ENCODE measurements around the gene ACTR3. TPM values are rescaled to one million over a fixed set of nuclear protein-coding genes. Genes with fewer than 3 reads are reported as not detected.

ACTR3 gene
- total and polyA plus RNA-seq, 4 donors = 35.5 to 260 (median 184) TPM

GRCh38 chr2:113966171-113966570 lies 76.3 kb downstream of the ACTR3 start:
- Histone ChIP-seq H3K36me3 (ENCODE audit: control insufficient read depth in 4 of 4, insufficient read depth in 4 of 4, low read length in 4 of 4) (no peaks in the 10 kb centered on the region), H3K27me3 (ENCODE audit: control insufficient read depth in 3 of 3, insufficient read depth in 3 of 3, low read length in 2 of 3) (no peaks in the 10 kb centered on the region), H3K27ac (ENCODE audit: low read depth in 1 of 2, low read length in 1 of 2) (no peak overlapping the region), H3K4me1 (ENCODE audit: control insufficient read depth in 5 of 5, insufficient read depth in 5 of 5, low read length in 5 of 5) (peaks cover 0 to 7% (median 2%) of the 10 kb centered on the region in 5 donors), H3K4me3 (no peak overlapping the region), H3K9ac (ENCODE audit: insufficient read depth in 1 of 2, low read length in 2 of 2) (no peak overlapping the region), H3K9me3 (ENCODE audit: control insufficient read depth in 4 of 4, insufficient read depth in 3 of 4, low read length in 3 of 4) (no peaks in the 10 kb centered on the region)
- DNase-seq (no peak), ATAC-seq (ENCODE audit: insufficient read depth, low FRiP score) (no peak)
- WGBS, 2 donors = 70 to 74% methylated on average over 5 of the region's 5 CpGs
- no peak for TF ChIP-seq CTCF (IDR thresholded peaks at IDR 0.05; ENCODE audit: control extremely low read depth, extremely low read depth)

GRCh38 chr2:113966832-113967231 lies 76.9 kb downstream of the ACTR3 start:
- WGBS, 2 donors = 14 to 16% methylated on average over 5 of the region's 5 CpGs
- H3K27me3 ChIP-seq (ENCODE audit: control insufficient read depth in 3 of 3, insufficient read depth in 3 of 3, low read length in 2 of 3) = no peaks in the 10 kb centered on the region
- H3K9me3 ChIP-seq (ENCODE audit: control insufficient read depth in 4 of 4, insufficient read depth in 3 of 4, low read length in 3 of 4) = no peaks in the 10 kb centered on the region
- H3K9ac ChIP-seq (ENCODE audit: insufficient read depth in 1 of 2, low read length in 2 of 2) = no peak overlapping the region
- H3K27ac ChIP-seq (ENCODE audit: low read depth in 1 of 2, low read length in 1 of 2) = no peak overlapping the region
- H3K36me3 ChIP-seq (ENCODE audit: control insufficient read depth in 4 of 4, insufficient read depth in 4 of 4, low read length in 4 of 4) = no peaks in the 10 kb centered on the region
- TF ChIP-seq CTCF (IDR thresholded peaks at IDR 0.05; ENCODE audit: control extremely low read depth, extremely low read depth) = no peak
- peaks cover 2 to 7% (median 2%) of the 10 kb centered on the region in 5 donors for H3K4me1 ChIP-seq (ENCODE audit: control insufficient read depth in 5 of 5, insufficient read depth in 5 of 5, low read length in 5 of 5)
- peak; percentile 79 for ATAC-seq (ENCODE audit: insufficient read depth, low FRiP score)
- DNase-seq = no peak
- H3K4me3 ChIP-seq = no peak overlapping the region

- H3K27ac ChIP-seq (ENCODE audit: low read depth in 1 of 2, low read length in 1 of 2) = no peak overlapping the region
- no peak for TF ChIP-seq CTCF (IDR thresholded peaks at IDR 0.05; ENCODE audit: control extremely low read depth, extremely low read depth)
- no peaks in the 10 kb centered on the region for H3K27me3 ChIP-seq (ENCODE audit: control insufficient read depth in 3 of 3, insufficient read depth in 3 of 3, low read length in 2 of 3)
- H3K36me3 ChIP-seq (ENCODE audit: control insufficient read depth in 4 of 4, insufficient read depth in 4 of 4, low read length in 4 of 4) = no peaks in the 10 kb centered on the region
- ATAC-seq (ENCODE audit: insufficient read depth, low FRiP score) (no peak), DNase-seq (no peak)
- no peak overlapping the region for H3K9ac ChIP-seq (ENCODE audit: insufficient read depth in 1 of 2, low read length in 2 of 2)
- WGBS, 2 donors = 96 to 97% methylated on average over 1 of the region's 1 CpG
- H3K4me1 ChIP-seq (ENCODE audit: control insufficient read depth in 5 of 5, insufficient read depth in 5 of 5, low read length in 5 of 5) = peaks cover 2 to 7% (median 2%) of the 10 kb centered on the region in 5 donors
- H3K9me3 ChIP-seq (ENCODE audit: control insufficient read depth in 4 of 4, insufficient read depth in 3 of 4, low read length in 3 of 4) = no peaks in the 10 kb centered on the region
- no peak overlapping the region for H3K4me3 ChIP-seq
Observed at GRCh38 chr2:113967272-113967671, 77.4 kb downstream of the ACTR3 start.

GRCh38 chr2:113972766-113973165 lies 82.9 kb downstream of the ACTR3 start:
- peaks cover 0 to 5% (median 0%) of the 10 kb centered on the region in 4 donors for H3K36me3 ChIP-seq (ENCODE audit: control insufficient read depth in 4 of 4, insufficient read depth in 4 of 4, low read length in 4 of 4)
- no peak for TF ChIP-seq CTCF (IDR thresholded peaks at IDR 0.05; ENCODE audit: control extremely low read depth, extremely low read depth)
- H3K9ac ChIP-seq (ENCODE audit: insufficient read depth in 1 of 2, low read length in 2 of 2) = no peak overlapping the region
- no peaks in the 10 kb centered on the region for H3K9me3 ChIP-seq (ENCODE audit: control insufficient read depth in 4 of 4, insufficient read depth in 3 of 4, low read length in 3 of 4)
- no peaks in the 10 kb centered on the region for H3K27me3 ChIP-seq (ENCODE audit: control insufficient read depth in 3 of 3, insufficient read depth in 3 of 3, low read length in 2 of 3)
- WGBS, 2 donors = 79 to 94% methylated on average over 3 of the region's 3 CpGs
- H3K4me3 ChIP-seq = no peak overlapping the region
- no peak for DNase-seq
- no peak overlapping the region for H3K27ac ChIP-seq (ENCODE audit: low read depth in 1 of 2, low read length in 1 of 2)
- ATAC-seq (ENCODE audit: insufficient read depth, low FRiP score) = no peak
- H3K4me1 ChIP-seq (ENCODE audit: control insufficient read depth in 5 of 5, insufficient read depth in 5 of 5, low read length in 5 of 5) = peaks cover 0 to 2% (median 0%) of the 10 kb centered on the region in 5 donors

Data from lung (tissue), 12 donors.